ENCODE data around the gene UBE4A. TPM values are rescaled to one million over a fixed set of nuclear protein-coding genes. Genes with fewer than 3 reads are reported as not detected.

The UBE4A gene
- total and polyA plus RNA-seq, 2 donors (not counting 3 experiments of a cell fraction or from before 2014, with no cell fraction given), result 13.3 to 40.2 TPM

- CTCF ChIA-PET, result interaction anchor here (0.9 kb wide), 1 partner anchor 115 kb away, joined by 3 read pairs; no protein-coding TSS in a partner anchor
- no TSS peak for BruUV-seq (replicated peaks)
Measured at GRCh38 chr11:118373263-118373662, 13.9 kb downstream of the UBE4A start.

More at GRCh38 chr11:118373263-118373662, 13.9 kb downstream of the UBE4A start:
- no peaks in the 10 kb centered on the region for H4K20me1 ChIP-seq (replicated peaks; ENCODE audit: control insufficient read depth, extremely low read depth, insufficient read depth, low read length)
- no peak overlapping the region for H3K27ac ChIP-seq (ENCODE audit: insufficient read depth, low read depth, low read length)
- H3K9me1 ChIP-seq (replicated peaks; ENCODE audit: control insufficient read depth, extremely low read depth, insufficient read depth, low read length), result no peaks in the 10 kb centered on the region
- peaks cover 23 to 28% of the 10 kb centered on the region in 2 experiments for H3K36me3 ChIP-seq (ENCODE audit: control insufficient read depth in 2 of 2, extremely low read depth in 1 of 2, insufficient read depth in 2 of 2, low read length in 2 of 2)
- no peaks in the 10 kb centered on the region for H3K4me1 ChIP-seq (ENCODE audit: control insufficient read depth, extremely low read depth, insufficient read depth, low read length)
- DNase-seq (ENCODE audit: low read depth, low spot score) (no peak), FAIRE-seq (no peak)
- dilution Hi-C loops (cut with MboI; ENCODE audit: extremely low pct_ligation_motif_present, low sequenced_read_pairs), result no loop called here
- POLR2A ChIA-PET, result interaction anchor here (0.7 kb wide), 1 partner anchor 12 kb away, joined by 4 read pairs; no protein-coding TSS in a partner anchor
- H3K4me3 ChIP-seq (replicated peaks in 1 of 3; ENCODE audit: insufficient read depth in 1 of 3, low read depth in 1 of 3, low read length in 3 of 3), result no peak overlapping the region
- H3K9ac ChIP-seq (replicated peaks; ENCODE audit: extremely low read depth, insufficient read depth, low read length), result no peak overlapping the region
- H2AFZ ChIP-seq (ENCODE audit: low read depth, low read length), result no peak overlapping the region
- H3K9me3 ChIP-seq (replicated peaks; ENCODE audit: control insufficient read depth, insufficient read depth, low read length), result no peaks in the 10 kb centered on the region
- TF ChIP-seq FOS (IDR thresholded peaks at IDR 0.05; ENCODE audit: borderline replicate concordance, insufficient read depth, low read length) (no peak), MYC (IDR thresholded peaks at IDR 0.05; ENCODE audit: low read depth, low read length) (no peak), EZH2 (IDR thresholded peaks at IDR 0.05; ENCODE audit: borderline replicate concordance, low read depth, low read length, severe bottlenecking) (no peak), GATA2 (IDR thresholded peaks at IDR 0.05; ENCODE audit: insufficient read depth, insufficient read length, low read depth, low read length) (no peak), JUN (IDR thresholded peaks at IDR 0.05; ENCODE audit: borderline replicate concordance, insufficient read depth, insufficient read length, low read depth) (no peak), POLR2A (IDR thresholded peaks at IDR 0.05; ENCODE audit: low read depth, low read length) (no peak), CTCF (IDR thresholded peaks at IDR 0.05; ENCODE audit: extremely low read depth in 1 of 2, insufficient read depth in 1 of 2, low read depth in 1 of 2, low read length in 2 of 2) (no peak), POLR2AphosphoS5 (IDR thresholded peaks at IDR 0.05; ENCODE audit: insufficient read depth, low read depth, low read length) (no peak)
- TF ChIP-seq, protein P1, sequence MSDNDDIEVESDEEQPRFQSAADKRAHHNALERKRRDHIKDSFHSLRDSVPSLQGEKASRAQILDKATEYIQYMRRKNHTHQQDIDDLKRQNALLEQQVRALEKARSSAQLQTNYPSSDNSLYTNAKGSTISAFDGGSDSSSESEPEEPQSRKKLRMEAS (IDR thresholded peaks at IDR 0.05; ENCODE audit: insufficient read depth, insufficient read length), result no peak
- no peaks in the 10 kb centered on the region for H3K79me2 ChIP-seq (ENCODE audit: control insufficient read depth, insufficient read depth, low read length)
- intact Hi-C loops (cut with micrococcal nuclease), result no loop called here
- H3K27me3 ChIP-seq (ENCODE audit: control insufficient read depth in 2 of 2, insufficient read depth in 2 of 2, low read length in 2 of 2), result no peaks in the 10 kb centered on the region
- H3K4me2 ChIP-seq (ENCODE audit: insufficient read depth, low read length), result no peak overlapping the region

Data from endothelial cell of umbilical vein (primary cell).